Sigmoid colon (tissue), 7 donors: ENCODE measurements around the gene ANKIB1. TPM values are rescaled to one million over a fixed set of nuclear protein-coding genes. Genes with fewer than 3 reads are reported as not detected.

ENCODE experiments used
- DNase-seq: peaks from one replicate; pipeline ENCODE4 v3.0.0-alpha.2; 2019
- H3K27ac ChIP-seq, 4 donors: fragments of 200-600 bp; sonication (generic); one replicate each; pipeline ENCODE4 v1.5.1; 2016 to 2019; ENCODE audit warnings: mild to moderate bottlenecking in 1 of 4
- H3K27me3 ChIP-seq, 3 donors: fragments of 200-600 bp; sonication (generic); one replicate each; pipeline ENCODE4 v1.5.1; 2019; ENCODE audit warnings: mild to moderate bottlenecking in 1 of 3
- H3K36me3 ChIP-seq, 4 donors: fragments of 200-600 bp; sonication (generic); one replicate each; pipeline ENCODE4 v1.5.1; 2016 to 2019
- H3K4me1 ChIP-seq, 4 donors: fragments of 200-600 bp; sonication (generic); one replicate each; pipeline ENCODE4 v1.5.1; 2017 to 2019
- H3K4me3 ChIP-seq, 4 donors: fragments of 200-600 bp; sonication (generic); one replicate each; pipeline ENCODE4 v1.5.1; 2017 to 2019; ENCODE audit warnings: mild to moderate bottlenecking in 2 of 4, moderate library complexity in 1 of 4
- H3K9me3 ChIP-seq, 4 donors: fragments of 200-600 bp in 3 of 4; sonication (generic) in 3 of 4; one replicate each; pipeline versions ENCODE4 v1.5.1 to v1.6.1; 2013 to 2019
- CTCF ChIP-seq, 4 experiments: fragments of 450-650 bp in 3 of 4; fragments of 200-600 bp in 1 of 4; IDR thresholded peaks; one replicate each; pipeline ENCODE4 v1.5.1; 2016 to 2019; ENCODE audit warnings: antibody characterized with exemption in 4 of 4, mild to moderate bottlenecking in 3 of 4, moderate library complexity in 2 of 4
- EP300 ChIP-seq, 4 donors: sonication (generic); formaldehyde crosslinking; IDR thresholded peaks; one replicate each; pipeline ENCODE4 v1.6.1; 2017; ENCODE audit warnings: antibody characterized with exemption in 4 of 4
- POLR2A ChIP-seq, 2 donors: fragments of 450-650 bp; IDR thresholded peaks; one replicate each; pipeline ENCODE4 v1.6.1; 2016; ENCODE audit warnings: antibody characterized with exemption in 2 of 2, mild to moderate bottlenecking in 2 of 2, moderate library complexity in 2 of 2
- POLR2AphosphoS5 ChIP-seq, 4 donors: sonication (generic); formaldehyde crosslinking; IDR thresholded peaks; one replicate each; pipeline ENCODE4 v1.6.1; 2017; ENCODE audit warnings: antibody characterized with exemption in 4 of 4
- WGBS, 2 donors: extraction: QIAGEN DNeasy Blood & Tissue Kit; methylation state at CpG; one replicate each; pipeline ENCODE4 v1.1.7; 2013; 5-methylcytosine and 5-hydroxymethylcytosine counted together
- intact Hi-C: fragments of 100-400 bp; cut with DNase I; formaldehyde crosslinking; loops from one replicate; pipeline ENCODE4 v1.15.1; 2023
- polyA plus RNA-seq, 3 donors: library from polyadenylated mRNA; stranded (reverse); fragments of 200-250 nt; gene quantifications; one replicate each; pipeline ENCODE4 v1.2.3, GENCODE V29; 2013
- total RNA-seq, 4 donors: library from RNA; depleted of rRNA; stranded (reverse); fragments of >200 nt; gene quantifications; one replicate each; pipeline ENCODE4 v1.1.0, GENCODE V29; 2016
- donor health status: healthy with polysubstance abuse.
- donor health status: Bipolar disorder and iron deficiency.
- donor health status: healthy.

ANKIB1 gene
- total and polyA plus RNA-seq, 7 donors, result 12.6 to 37.5 (median 24.6) TPM

- H3K9me3 ChIP-seq, result no peaks in the 10 kb centered on the region
- no peak overlapping the region for H3K4me3 ChIP-seq
- intact Hi-C loops, result loop anchor here (5.0 kb wide), 1 partner anchor 48 kb away; the partner anchor contains the start of genes ANKIB1 and KRIT1
- H3K27me3 ChIP-seq, result no peaks in the 10 kb centered on the region
- DNase-seq, result no peak
- H3K36me3 ChIP-seq, result peaks cover 0 to 11% (median 0%) of the 10 kb centered on the region in 4 donors
- no peak overlapping the region for H3K27ac ChIP-seq
- peaks cover 0 to 25% (median 15%) of the 10 kb centered on the region in 4 donors for H3K4me1 ChIP-seq
- TF ChIP-seq POLR2AphosphoS5 (IDR thresholded peaks at IDR 0.05), result no peak
- TF ChIP-seq CTCF (IDR thresholded peaks at IDR 0.05), result no peak
- TF ChIP-seq EP300 (IDR thresholded peaks at IDR 0.05), result no peak
- TF ChIP-seq POLR2A (IDR thresholded peaks at IDR 0.05), result no peak
- 64 to 83% methylated on average over 1 of the region's 1 CpG for WGBS, 2 donors
Observed at GRCh38 chr7:92295391-92295790, 49.6 kb downstream of the ANKIB1 start.

- TF ChIP-seq EP300 (IDR thresholded peaks at IDR 0.05) (no peak), POLR2A (IDR thresholded peaks at IDR 0.05) (no peak), POLR2AphosphoS5 (IDR thresholded peaks at IDR 0.05) (no peak), CTCF (IDR thresholded peaks at IDR 0.05) (no peak)
- no peaks in the 10 kb centered on the region for H3K27me3 ChIP-seq
- no peak for DNase-seq
- H3K36me3 ChIP-seq, result peaks cover 0 to 11% (median 0%) of the 10 kb centered on the region in 4 donors
- no peak overlapping the region for H3K4me3 ChIP-seq
- no peak overlapping the region for H3K27ac ChIP-seq
- intact Hi-C loops, result loop anchor here (5.0 kb wide), 1 partner anchor 49 kb away; the partner anchor contains the start of genes ANKIB1 and KRIT1
- H3K9me3 ChIP-seq, result no peaks in the 10 kb centered on the region
- 87 to 94% methylated on average over 3 of the region's 3 CpGs for WGBS, 2 donors
- H3K4me1 ChIP-seq, result peaks cover 0 to 25% (median 15%) of the 10 kb centered on the region in 4 donors
Observed at GRCh38 chr7:92296235-92296634, 50.5 kb downstream of the ANKIB1 start.

- TF ChIP-seq POLR2A (IDR thresholded peaks at IDR 0.05), result no peak
- TF ChIP-seq CTCF (IDR thresholded peaks at IDR 0.05), result no peak
- TF ChIP-seq POLR2AphosphoS5 (IDR thresholded peaks at IDR 0.05), result no peak
- TF ChIP-seq EP300 (IDR thresholded peaks at IDR 0.05), result no peak
- no peaks in the 10 kb centered on the region for H3K27me3 ChIP-seq
- intact Hi-C loops, result loop anchor here (5.0 kb wide), 1 partner anchor 50 kb away; the partner anchor contains the start of genes ANKIB1 and KRIT1
- no peak overlapping the region for H3K4me3 ChIP-seq
- WGBS, 2 donors, result 19 to 70% methylated on average over 3 of the region's 3 CpGs
- H3K36me3 ChIP-seq, result peaks cover 0 to 11% (median 0%) of the 10 kb centered on the region in 4 donors
- H3K4me1 ChIP-seq, result peaks cover 0 to 25% (median 15%) of the 10 kb centered on the region in 4 donors
- no peak overlapping the region for H3K27ac ChIP-seq
- H3K9me3 ChIP-seq, result no peaks in the 10 kb centered on the region
- no peak for DNase-seq
Observed at GRCh38 chr7:92296880-92297445, 51.2 kb downstream of the ANKIB1 start.

- Histone ChIP-seq H3K27me3 (no peaks in the 10 kb centered on the region), H3K4me1 (peaks cover 0 to 25% (median 15%) of the 10 kb centered on the region in 4 donors), H3K4me3 (no peak overlapping the region), H3K9me3 (no peaks in the 10 kb centered on the region), H3K27ac (no peak overlapping the region), H3K36me3 (peaks cover 0 to 11% (median 0%) of the 10 kb centered on the region in 4 donors)
- TF ChIP-seq EP300 (IDR thresholded peaks at IDR 0.05), result no peak
- no peak for TF ChIP-seq POLR2A (IDR thresholded peaks at IDR 0.05)
- TF ChIP-seq POLR2AphosphoS5 (IDR thresholded peaks at IDR 0.05), result no peak
- no peak for TF ChIP-seq CTCF (IDR thresholded peaks at IDR 0.05)
- no peak for DNase-seq
- 84 to 94% methylated on average over 1 of the region's 1 CpG for WGBS, 2 donors
- intact Hi-C loops, result loop anchor here (5.0 kb wide), 1 partner anchor 50 kb away; the partner anchor contains the start of genes ANKIB1 and KRIT1
Observed at GRCh38 chr7:92297736-92298135, 52.0 kb downstream of the ANKIB1 start.
